HepG2 (cell line): ENCODE results near the gene OCSTAMP.

ENCODE experiments used
- ADNP ChIP-seq: sonication (generic); formaldehyde crosslinking; IDR thresholded peaks from 2 replicates; pipeline ENCODE4 v1.4.0; 2020; ENCODE audit warnings: missing genetic modification reagents
- CTCF ChIP-seq: sonication (generic); formaldehyde crosslinking; IDR thresholded peaks from 2 replicates; pipeline ENCODE4 v1.5.0; 2020; ENCODE audit warnings: mild to moderate bottlenecking, missing genetic modification reagents, moderate library complexity
- EZH2 ChIP-seq: conservative IDR thresholded peaks from 2 replicates; pipeline ENCODE4 v1.6.1; 2012; ENCODE audit warnings: mild to moderate bottlenecking, low read depth, low read length, moderate library complexity
- HDAC2 ChIP-seq: sonication (generic); formaldehyde crosslinking; IDR thresholded peaks from 2 replicates; pipeline ENCODE4 v1.4.0; 2020; ENCODE audit warnings: missing genetic modification reagents
- NFIC ChIP-seq: IDR thresholded peaks from 2 replicates; pipeline ENCODE4 v1.6.1; 2012; ENCODE audit warnings: mild to moderate bottlenecking, low read length, inconsistent platforms
- NFRKB ChIP-seq: fragments of 450-650 bp; IDR thresholded peaks from 2 replicates; pipeline ENCODE4 v1.6.1; 2017
- NR2F2 ChIP-seq: IDR thresholded peaks from 2 replicates; pipeline ENCODE4 v1.6.1; 2012; ENCODE audit warnings: low read depth, inconsistent platforms, borderline replicate concordance
- POLR2AphosphoS5 ChIP-seq: IDR thresholded peaks from 2 replicates; pipeline ENCODE4 v1.6.1; 2012; ENCODE audit warnings: low read depth, low read length
- RFXANK ChIP-seq: IDR thresholded peaks from 2 replicates; pipeline ENCODE4 v1.6.1; 2016
- TBP ChIP-seq: sonication (generic); formaldehyde crosslinking; IDR thresholded peaks from 2 replicates; pipeline ENCODE4 v1.5.0; 2020; ENCODE audit warnings: missing genetic modification reagents
- TEAD2 ChIP-seq: sonication (generic); formaldehyde crosslinking; IDR thresholded peaks from 2 replicates; pipeline ENCODE4 v1.9.0; 2021; ENCODE audit warnings: missing genetic modification reagents
- ZBTB10 ChIP-seq: sonication (generic); formaldehyde crosslinking; IDR thresholded peaks from 2 replicates; pipeline ENCODE4 v1.4.0; 2020; ENCODE audit warnings: missing genetic modification reagents, borderline replicate concordance
- ZNF253 ChIP-seq: sonication (generic); formaldehyde crosslinking; IDR thresholded peaks from 2 replicates; pipeline ENCODE4 v1.8.0; 2022; ENCODE audit warnings: mild to moderate bottlenecking, missing genetic modification reagents, borderline replicate concordance
- ZNF598 ChIP-seq: sonication (generic); formaldehyde crosslinking; IDR thresholded peaks from 2 replicates; pipeline ENCODE4 v1.5.1; 2020; ENCODE audit warnings: mild to moderate bottlenecking, missing genetic modification reagents, borderline replicate concordance

GRCh38 chr20:46545827-46546138 lies 4.7 kb downstream of the OCSTAMP start:
- TF ChIP-seq NFIC (no peak), POLR2AphosphoS5 (no peak), HDAC2 (CRISPR knock-in tag) (no peak), ZNF598 (CRISPR knock-in tag) (no peak), TBP (CRISPR knock-in tag) (no peak), RFXANK (CRISPR knock-in tag) (no peak), TEAD2 (no peak), NFRKB (no peak), EZH2 (no peak), ZBTB10 (CRISPR knock-in tag) (no peak), CTCF (CRISPR knock-in tag) (no peak), NR2F2 (no peak), ADNP (CRISPR knock-in tag) (no peak), ZNF253 (no peak)
